ENCODE measurements around the gene CCNDBP1. TPM values are rescaled to one million over a fixed set of nuclear protein-coding genes. Genes with fewer than 3 reads are reported as not detected.

The CCNDBP1 gene
- total and polyA plus RNA-seq, 2 of the 8 experiments (the other 6 are each of a cell fraction or from before 2014, with no cell fraction given) = 23.4 to 29.0 TPM

DNA sequence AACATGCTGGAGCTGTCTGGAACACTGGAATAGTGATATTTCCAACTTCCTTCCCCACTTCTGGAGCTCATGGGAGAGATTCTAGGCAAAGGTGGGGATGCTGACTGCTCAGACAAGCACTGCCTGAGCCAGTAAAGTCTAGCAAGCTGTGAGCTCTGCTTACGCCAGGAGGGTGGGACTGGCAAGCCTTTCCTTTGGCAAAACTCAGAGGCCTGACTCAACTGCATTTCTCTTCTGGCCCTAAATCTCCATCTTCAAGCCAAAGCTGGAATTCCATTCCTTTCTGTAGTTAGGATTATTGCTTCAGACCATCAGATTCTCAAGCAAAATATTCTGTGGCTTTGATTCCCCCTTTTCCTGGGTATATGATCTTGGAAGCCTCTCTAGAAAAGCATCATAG, 55.9 kb downstream of the CCNDBP1 start:
- no peak overlapping the region for H3K27ac ChIP-seq (ENCODE audit: low read depth, low read length)
- no peak overlapping the region for H3K4ac ChIP-seq (replicated peaks; ENCODE audit: insufficient read length, low read depth, low read length)
- H2BK20ac ChIP-seq (ENCODE audit: low read length) = no peak overlapping the region
- H3K79me2 ChIP-seq (ENCODE audit: control insufficient read depth in 1 of 2, insufficient read depth in 2 of 2, low read length in 2 of 2) = no peaks in the 10 kb centered on the region
- no peak overlapping the region for H2AFZ ChIP-seq (ENCODE audit: low read length)
- no peak overlapping the region for H3K56ac ChIP-seq (replicated peaks; ENCODE audit: insufficient read length, low read depth, low read length)
- H4K20me1 ChIP-seq (replicated peaks in 1 of 2; ENCODE audit: control insufficient read depth in 1 of 2, insufficient read depth in 2 of 2, low read length in 2 of 2) = no peaks in the 10 kb centered on the region
- no peak overlapping the region for H2AK5ac ChIP-seq (ENCODE audit: low read depth, low read length)
- no peak overlapping the region for H4K8ac ChIP-seq (ENCODE audit: extremely low read depth, insufficient read depth, low read length)
- H3K36me3 ChIP-seq (ENCODE audit: control insufficient read depth in 2 of 4, insufficient read depth in 4 of 4, low read length in 3 of 4) = no peaks in the 10 kb centered on the region
- H3K23me2 ChIP-seq (ENCODE audit: low read depth, low read length) = no peaks in the 10 kb centered on the region
- H3K4me1 ChIP-seq (replicated peaks in 1 of 4; ENCODE audit: control insufficient read depth in 3 of 4, insufficient read depth in 4 of 4, low read length in 3 of 4) = no peaks in the 10 kb centered on the region
- 92% methylated on average over 1 of the region's 1 CpG; no CpG with 5 or more reads in 1 of the 2 experiments for WGBS, 2 experiments (ENCODE audit: extremely low coverage in 1 of 2, insufficient coverage in 1 of 2, insufficient read length in 1 of 2, insufficient replicate concordance in 2 of 2, low coverage in 1 of 2, low lambda C conversion rate in 2 of 2, missing lambda C conversion rate in 1 of 2)
- H4K91ac ChIP-seq (replicated peaks; ENCODE audit: insufficient read length, low read length) = no peak overlapping the region
- no peak overlapping the region for H2BK5ac ChIP-seq (ENCODE audit: low read depth, low read length)
- ChIA-PET CTCF (ENCODE audit: partially characterized antibody) (interaction anchor here (0.9 to 6.7 kb wide), 6 partner anchors 16 to 44 kb away, joined by 4 to 39 read pairs (median 6); partner anchors contain the start of gene TGM5), POLR2A (ENCODE audit: partially characterized antibody) (no interaction called here)
- FAIRE-seq = no peak
- H3K23ac ChIP-seq (ENCODE audit: insufficient read length) = no peak overlapping the region
- no peak overlapping the region for H4K5ac ChIP-seq (ENCODE audit: insufficient read length, low read depth, low read length)
- no peak overlapping the region for H2BK12ac ChIP-seq (ENCODE audit: low read depth, low read length)
- DNase-seq (ENCODE audit: low read depth in 1 of 2, low spot score in 2 of 2) = no peak
- no peak overlapping the region for H3K4me2 ChIP-seq (ENCODE audit: insufficient read depth in 1 of 2, low read depth in 2 of 2, low read length in 2 of 2)
- no peaks in the 10 kb centered on the region for H3K9me3 ChIP-seq (ENCODE audit: insufficient read depth in 2 of 2, low read depth in 1 of 2, low read length in 1 of 2)
- H3K4me3 ChIP-seq (ENCODE audit: extremely low read depth in 1 of 4, insufficient read depth in 2 of 4, low read depth in 3 of 4, low read length in 4 of 4) = no peak overlapping the region
- no peaks in the 10 kb centered on the region for H3K79me1 ChIP-seq (ENCODE audit: low read depth, low read length)
- no peaks in the 10 kb centered on the region for H3K27me3 ChIP-seq (replicated peaks in 1 of 4; ENCODE audit: control insufficient read depth in 3 of 4, extremely low read depth in 1 of 4, insufficient read depth in 3 of 4, low read length in 3 of 4)
- no peak overlapping the region for H3K14ac ChIP-seq (ENCODE audit: insufficient read length)
- no peak overlapping the region for H3K18ac ChIP-seq (ENCODE audit: extremely low read depth, low read length)
- H2BK15ac ChIP-seq (ENCODE audit: low read length) = no peak overlapping the region
- no peak overlapping the region for H3K9ac ChIP-seq (replicated peaks in 1 of 4; ENCODE audit: extremely low read depth in 1 of 4, low read depth in 3 of 4, low read length in 3 of 4)
- no peak overlapping the region for H2BK120ac ChIP-seq (replicated peaks; ENCODE audit: low read depth, low read length)
- TF ChIP-seq SIX5 (IDR thresholded peaks at IDR 0.05; ENCODE audit: low read depth, low read length) = no peak

Measured in H1 (cell line).